GM21737 (cell line): ENCODE data around the gene UPB1.
"Not testable (repeated sequence)": the region's sequence is repeated elsewhere in the genome, so short reads cannot be mapped to it uniquely, and the experiment has no call there.

Experiments used
- ATAC-seq: cut with Tn5 transposase; IDR thresholded peaks from one replicate; pipeline ENCODE4 v1.9.1; 2021; ENCODE audit warnings: mild to moderate bottlenecking, moderate library complexity; ENCODE audit not compliant: unreplicated experiment

UPB1 gene

DNA sequence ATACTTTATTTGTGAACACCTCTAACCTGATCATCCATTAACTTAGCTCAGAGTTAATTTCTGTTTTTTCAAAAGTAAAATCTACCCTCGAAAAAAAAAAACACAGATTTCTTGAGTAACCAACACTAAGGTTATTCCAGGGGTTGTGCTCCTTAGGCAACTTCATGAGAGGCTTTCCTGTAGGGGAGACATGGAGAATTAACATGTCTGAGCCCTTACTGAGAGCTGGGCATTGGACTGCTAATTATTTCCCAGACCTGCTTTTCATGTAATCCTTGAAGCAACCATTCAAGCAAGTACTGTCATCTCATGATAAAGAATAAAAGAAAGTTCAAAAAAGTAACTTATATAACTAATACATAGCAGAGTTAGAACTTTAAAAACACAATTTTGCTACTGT lies 13.5 kb upstream of the UPB1 start:
- no peak for ATAC-seq

DNA sequence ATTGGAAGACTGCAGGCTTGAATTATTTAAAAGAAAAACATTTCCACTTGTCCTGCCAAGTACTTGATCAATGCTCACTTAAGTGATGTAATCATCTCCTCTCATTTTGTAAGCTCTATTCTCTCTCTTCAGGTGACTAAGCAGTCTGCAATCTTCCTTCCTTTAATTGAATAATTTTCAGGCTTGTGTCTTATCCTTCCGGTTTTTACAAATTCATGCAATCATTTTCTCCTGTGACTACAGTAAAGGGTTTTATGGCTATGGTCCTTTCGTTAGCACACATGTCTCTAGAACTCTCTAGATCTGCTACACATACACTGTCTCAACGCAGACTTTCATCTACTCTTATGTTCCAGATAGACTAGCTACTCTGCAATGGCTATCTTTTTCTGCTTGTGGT lies 12.6 kb upstream of the UPB1 start:
- no peak for ATAC-seq

DNA sequence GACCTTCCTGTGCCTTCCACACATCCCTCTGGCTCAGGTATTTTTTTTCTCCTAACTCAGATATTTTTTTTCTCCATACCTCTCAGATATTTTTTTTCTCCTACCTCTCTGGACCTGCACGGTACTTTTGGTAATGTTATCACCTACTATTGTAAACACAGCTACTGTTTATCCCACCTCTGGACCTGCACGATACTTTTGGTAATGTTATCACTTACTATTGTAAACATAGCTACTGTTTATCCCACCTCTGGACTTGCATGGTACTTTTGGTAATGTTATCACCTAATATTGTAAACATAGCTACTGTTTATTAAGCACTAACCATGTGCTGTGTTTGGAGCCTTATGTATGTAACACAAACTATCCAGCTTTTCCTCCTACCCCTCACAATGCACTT lies 12.1 kb upstream of the UPB1 start:
- no peak for ATAC-seq

DNA sequence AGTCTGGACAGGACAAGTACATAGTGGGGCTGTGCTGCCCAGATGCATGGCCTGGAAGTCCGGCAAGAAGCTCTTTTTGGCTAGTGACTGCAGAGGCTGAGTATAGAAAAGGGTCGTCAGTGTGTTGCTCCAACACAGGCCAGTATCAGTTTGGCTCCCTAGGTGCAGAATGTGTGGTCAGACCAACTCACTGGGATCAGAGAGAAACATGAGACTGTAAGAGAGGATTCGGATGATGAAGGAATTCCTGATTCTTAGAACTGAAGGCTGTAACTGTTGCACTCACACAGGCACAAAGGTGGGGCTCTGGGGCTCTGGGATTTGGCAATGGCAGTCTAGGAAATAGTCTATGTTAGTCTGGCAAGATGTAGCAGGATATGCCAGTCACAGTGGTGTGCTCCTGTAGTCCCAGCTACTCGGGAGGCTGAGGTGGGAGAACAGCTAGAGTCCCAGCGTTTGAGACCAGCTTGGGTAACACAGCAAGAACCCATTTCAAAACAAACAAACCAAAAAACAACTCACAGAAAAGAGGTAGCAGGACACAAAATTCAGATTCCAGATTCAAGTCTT lies 11.1 kb upstream of the UPB1 start:
- no peak for ATAC-seq

DNA sequence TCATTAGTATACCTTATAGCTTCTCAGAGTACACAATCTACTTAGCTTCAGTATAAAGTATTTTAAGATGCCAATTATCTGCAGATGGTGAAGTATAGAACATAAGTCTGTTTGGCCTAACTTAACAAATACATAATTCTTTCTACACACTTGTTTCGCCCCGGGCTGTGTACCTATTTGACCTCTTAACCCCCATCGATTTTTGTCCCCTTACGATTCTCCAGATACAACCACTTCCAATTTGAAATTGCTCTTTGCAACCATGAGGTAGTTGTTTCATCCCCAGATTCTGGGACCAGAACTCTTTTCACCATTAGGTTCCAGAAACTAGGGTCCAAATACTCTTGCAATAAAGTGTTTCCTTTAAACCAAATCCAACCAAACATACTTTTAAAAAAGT lies 10.0 kb upstream of the UPB1 start:
- ATAC-seq, result no peak

DNA sequence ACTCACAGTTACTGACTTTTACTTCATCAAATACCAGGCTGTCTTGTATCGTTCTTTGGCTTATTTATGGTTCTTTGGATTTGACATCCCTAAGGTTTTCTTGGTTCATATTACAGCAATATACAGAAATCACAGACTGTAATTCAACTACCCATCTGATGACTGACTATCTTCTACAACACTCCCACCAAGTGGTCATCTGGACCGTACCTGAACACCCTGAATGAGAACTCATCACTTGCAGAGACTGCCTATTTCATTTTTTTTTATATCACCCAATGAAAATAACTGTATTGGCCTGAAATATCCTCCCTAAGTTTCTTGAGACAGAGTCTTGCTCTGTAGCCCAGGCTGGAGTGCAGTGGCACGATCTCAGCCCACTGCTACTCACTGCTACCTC lies 9.5 kb upstream of the UPB1 start:
- no peak for ATAC-seq

DNA sequence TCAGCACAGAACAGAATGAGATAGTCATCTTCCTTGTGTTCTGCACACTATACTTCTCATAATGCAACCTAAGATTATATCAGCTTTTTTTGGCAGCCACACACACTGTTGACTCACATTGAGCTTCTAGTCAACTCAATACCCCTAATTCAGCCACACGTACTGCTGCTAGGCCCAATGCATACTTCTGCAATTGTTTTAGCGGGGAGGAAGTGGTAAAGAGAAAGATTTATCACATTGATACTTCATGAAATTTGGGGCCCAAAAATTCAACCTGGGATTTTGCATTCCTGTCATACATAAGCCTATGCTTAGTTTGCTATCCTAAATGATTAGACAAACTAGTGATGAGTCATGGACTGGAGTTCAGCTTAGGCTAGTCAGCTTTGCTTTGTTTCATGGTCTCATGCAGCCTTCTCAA lies 8.6 kb upstream of the UPB1 start:
- no peak for ATAC-seq

DNA sequence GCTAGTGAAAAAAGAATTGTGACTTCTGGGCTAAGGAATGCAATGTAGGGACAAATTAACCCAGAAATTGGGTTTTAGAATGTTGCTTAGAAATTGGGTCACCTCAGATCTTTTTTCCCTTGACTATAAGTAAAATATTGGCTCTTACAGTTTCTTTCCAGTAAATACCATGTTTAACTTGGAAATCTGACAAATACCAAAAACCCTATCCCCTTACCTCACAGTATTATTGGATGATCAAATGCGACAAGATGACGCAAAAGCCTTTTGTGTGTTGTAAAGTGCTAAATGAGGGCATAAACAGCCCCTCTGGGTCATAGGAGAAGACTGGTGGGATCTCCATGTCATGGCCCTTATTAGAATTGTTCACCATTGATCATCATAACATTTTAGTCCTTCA lies 6.1 kb upstream of the UPB1 start:
- no peak for ATAC-seq

DNA sequence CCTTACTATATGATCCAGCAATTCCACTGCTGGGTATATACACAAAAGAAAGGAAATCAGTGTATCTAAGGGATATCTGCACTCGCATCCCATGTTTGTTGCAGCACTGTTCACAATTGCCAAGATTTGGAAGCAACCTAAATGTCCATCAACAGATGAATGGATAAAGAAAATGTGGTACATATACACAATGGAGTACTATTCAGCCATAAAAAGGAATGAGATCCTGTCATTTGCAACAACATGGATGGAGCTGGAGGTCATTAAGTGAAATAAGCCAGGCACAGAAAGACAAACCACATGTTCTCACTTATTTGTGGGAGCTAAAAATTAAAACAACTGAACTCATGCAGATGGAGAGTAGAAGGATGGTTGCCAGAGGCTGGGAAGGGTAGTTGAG lies 5.7 kb upstream of the UPB1 start:
- ATAC-seq, result not testable (repeated sequence)

DNA sequence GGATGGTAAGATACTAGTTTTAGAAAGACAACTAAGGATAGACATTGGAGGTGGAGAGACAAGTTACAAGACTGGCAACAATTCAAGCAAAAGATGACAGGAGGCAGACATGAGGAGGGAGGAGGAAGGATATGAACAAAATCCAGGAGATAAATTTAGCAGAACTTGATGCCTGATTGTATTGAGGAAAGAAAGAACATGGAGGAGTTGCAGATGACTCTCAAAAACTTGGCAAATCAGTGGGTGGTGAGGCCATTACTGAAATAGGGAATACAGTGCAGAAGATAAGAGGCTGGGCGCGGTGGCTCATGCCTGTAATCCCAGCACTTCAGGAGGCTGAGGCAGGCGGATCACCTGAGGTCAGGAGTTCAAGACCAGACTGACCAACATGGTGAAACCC lies 2.7 kb upstream of the UPB1 start:
- no peak for ATAC-seq

DNA sequence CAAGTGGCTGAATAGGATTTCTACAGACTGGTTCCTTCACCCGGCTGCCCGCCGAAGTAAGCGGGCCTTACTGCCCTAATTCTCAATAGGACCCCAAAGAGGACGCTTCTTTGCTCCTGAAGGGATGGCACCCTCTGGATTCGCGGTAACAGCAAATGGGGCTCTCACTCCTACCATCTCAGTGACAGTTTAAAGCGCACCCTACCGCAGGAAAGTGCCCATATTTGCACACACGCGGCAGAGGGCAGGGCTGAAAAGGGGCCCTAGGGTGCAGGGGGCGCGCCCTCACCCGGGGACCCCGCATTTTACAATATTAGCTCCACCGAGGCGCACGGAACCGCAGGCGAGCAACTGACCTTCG lies 985 bp upstream of the UPB1 start:
- ATAC-seq, result no peak

DNA sequence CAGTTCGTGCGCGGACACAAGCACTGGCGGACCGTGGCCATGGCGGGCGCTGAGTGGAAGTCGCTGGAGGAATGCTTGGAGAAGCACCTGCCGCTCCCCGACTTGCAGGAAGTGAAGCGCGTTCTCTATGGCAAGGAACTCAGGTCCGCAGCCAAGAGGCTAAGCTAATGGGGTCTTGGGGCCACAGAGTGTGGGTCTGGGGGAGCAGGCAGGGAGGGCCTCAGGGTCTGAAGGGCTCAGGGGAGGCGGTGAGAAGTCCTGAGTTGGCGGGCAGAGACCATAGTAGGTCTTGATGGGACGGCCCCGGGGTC lies 188 bp downstream of the UPB1 start:
- no peak for ATAC-seq

DNA sequence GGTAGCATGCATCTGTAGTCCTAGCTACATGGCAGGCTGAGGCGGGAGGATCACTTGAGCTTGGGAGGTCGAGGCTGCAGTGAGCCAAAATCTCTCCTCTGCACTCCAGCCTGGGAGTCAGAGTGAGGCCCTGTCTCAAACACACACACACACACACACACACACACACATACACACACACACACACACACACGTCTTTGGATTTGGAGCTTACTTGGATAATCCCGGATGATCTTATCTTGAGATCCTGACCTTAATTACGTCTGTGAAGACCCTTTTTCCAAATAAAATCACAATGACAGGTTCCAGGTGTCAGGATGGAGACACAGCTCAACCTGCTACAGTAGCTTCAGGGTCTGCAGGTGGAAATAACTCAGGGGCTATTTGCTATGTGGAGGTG lies 1.1 kb downstream of the UPB1 start:
- ATAC-seq, result no peak

DNA sequence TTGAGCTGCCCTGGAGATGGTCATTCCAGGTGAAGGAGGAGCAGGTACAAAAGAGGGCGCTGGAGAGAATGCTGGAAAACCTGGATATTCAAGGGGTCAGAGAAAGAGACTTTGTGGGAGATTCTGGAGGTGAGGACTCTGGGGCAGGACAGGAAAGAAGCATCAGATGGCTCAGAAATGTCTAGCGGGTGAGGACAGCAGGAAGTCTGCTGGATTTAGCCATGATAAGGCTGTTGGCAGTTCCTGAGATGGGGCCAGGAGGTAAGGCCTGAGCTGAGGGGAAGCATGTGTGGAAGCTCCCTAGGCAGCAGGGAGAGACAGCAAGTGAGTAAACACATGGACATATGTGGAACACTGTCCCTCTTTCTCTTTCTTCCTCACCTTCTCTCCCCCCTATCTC lies 1.5 kb downstream of the UPB1 start:
- ATAC-seq, result no peak

DNA sequence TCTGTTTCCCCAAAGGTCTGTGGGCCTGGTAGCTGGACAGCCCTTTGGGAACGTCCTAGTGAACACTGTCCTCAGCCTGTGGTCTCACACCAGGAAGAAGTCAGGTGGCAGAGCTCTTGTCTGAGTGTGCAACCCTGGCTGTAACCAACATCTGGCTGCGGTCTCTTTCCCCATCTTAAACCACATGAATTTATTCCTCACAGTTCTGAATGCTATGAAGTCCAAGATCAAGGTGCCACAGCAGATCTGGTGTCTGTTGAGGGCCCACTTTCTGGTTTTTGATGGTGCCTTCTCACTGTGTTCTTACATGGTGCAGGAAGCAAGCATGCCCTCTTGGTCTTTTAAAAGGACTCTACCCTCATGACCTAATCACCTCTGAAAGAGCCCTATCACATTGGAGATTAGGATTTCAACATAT lies 2.7 kb downstream of the UPB1 start:
- no peak for ATAC-seq

DNA sequence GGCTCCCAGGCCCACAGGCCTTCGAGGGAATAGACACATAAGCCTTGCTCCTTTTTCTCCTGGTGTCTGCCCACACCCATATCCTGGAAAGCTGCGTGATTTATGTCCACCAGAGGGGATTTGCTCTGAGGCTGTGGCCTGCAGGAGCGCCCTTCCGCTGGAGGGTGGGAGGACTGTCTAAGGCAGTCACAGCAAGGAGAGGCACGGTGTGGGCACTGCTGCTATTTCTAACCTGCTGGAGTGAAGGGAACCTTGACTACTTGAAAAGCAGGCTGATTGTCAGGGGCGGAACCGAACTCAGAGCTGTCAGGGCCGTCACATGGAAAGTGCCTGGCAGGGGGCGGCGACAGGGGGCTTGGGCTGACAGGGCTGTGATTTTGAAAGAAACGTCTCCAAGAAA lies 3.7 kb downstream of the UPB1 start:
- ATAC-seq, result no peak

DNA sequence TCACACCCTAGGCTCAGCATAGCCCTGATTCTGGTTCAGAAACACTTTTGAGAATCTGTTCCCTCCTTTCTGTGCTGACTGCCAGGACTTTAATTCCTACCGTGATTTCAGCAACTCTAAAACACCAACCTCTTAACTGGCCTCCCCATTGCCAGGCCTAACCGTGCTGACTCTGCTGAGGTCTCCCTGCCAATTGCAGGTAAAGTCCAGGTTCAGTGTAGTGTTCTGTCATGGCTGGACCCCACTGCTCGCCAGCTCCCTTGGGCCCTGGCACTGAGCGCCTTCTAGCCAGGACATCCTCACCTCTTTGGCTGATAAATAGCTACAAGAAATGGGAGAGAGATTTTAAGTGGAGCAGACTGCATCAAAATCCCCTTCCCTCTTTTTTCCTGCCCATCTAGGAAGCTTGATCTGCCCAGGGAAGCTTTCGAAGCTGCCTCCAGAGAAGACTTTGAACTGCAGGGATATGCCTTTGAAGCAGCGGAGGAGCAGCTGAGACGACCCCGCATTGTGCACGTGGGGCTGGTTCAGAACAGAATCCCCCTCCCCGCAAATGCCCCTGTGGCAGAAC lies 4.7 kb downstream of the UPB1 start:
- ATAC-seq, result no peak

DNA sequence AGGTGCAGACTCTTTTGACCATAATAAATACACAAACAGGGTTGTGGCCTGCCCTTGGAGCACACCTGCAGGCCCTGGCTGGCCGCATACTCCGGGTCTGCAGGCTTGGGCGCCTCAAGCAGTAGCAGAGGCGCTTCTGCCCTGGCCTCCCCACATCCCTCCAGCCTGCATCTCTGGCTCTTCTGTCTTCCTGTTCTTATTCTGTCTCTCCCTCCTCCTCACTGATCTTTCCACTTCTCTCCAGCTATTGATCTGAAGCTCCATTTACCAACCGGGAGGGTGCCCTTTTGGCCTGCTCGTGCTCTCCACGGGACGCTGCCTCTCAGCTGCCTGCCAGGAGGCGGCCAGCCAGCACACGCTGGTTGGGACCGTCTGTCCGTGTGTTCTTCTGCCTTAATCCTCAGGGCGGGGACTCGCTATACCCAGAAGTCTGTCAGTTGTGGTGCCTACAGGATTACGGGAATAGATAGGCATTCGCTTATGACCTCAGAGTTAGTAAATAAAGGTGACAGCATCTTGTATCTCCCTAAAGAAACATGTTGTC lies 5.2 kb downstream of the UPB1 start:
- no peak for ATAC-seq

DNA sequence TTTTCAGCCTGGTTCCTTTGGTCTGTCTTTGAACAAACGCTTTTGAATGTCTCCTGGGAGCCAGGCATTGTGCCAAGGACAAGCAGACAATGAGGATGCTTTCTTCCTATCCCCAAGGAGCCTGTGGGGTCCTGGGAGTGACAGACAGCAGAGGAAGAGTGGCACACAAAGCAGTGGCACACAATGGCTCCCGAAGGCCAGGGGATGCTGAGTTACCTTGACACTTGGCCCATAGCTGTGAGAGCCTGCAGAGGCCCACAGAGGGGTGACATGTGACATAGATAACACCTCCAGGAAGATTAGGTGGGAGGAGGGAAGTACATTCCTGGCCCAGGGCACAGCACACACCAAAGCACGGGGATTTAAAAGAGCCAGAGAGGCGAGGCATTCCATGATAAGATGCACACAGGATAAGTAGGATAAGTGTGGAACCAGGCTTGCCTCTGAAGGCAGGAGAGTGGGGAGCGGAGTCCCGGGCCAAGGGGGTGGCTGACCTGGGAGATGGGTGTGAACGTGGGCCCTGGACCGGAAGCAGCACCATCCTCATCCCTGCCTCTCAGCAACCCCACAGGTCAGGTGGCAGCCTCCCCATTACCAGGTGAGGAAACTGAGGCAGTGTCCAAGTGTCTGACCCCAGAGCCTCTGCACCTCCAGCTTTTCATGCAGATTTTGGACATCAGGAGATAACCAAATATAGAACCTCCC lies 6.3 kb downstream of the UPB1 start:
- no peak for ATAC-seq

DNA sequence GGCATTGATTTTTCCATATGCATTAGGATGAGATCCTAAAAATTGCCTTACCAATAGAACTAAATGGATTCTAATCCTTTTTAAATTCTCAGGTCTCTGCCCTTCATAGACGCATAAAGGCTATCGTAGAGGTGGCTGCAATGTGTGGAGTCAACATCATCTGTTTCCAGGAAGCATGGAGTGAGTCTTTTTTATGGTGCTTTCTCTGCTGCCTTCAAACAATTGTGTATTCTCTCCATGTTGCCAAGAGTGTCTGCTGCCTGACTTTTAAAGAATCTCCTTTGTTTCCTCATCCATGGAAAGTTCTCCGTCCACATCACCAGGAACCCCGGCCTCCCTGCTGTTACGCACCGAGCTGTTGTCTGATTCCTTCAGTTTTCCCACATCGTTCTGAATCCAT lies 6.9 kb downstream of the UPB1 start:
- ATAC-seq, result no peak

DNA sequence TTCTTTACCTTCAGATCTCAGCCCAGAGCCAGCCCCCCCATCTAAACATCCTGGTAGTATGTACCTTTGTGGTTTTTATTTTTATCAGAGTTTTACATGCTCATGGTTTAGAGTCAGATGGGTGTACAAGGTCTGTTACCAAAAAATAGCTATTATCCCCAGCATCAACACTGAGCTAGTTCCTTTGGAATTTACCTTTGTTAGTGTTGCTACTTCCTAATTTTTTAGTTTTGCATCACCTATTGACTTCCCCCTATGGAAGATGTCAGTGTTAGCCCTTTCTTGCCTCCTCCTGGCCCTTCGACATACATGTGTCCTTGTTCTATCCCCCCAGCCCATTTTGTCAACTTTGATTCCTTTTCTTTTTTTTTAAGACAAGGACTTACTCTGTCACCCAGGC lies 7.4 kb downstream of the UPB1 start:
- no peak for ATAC-seq

DNA sequence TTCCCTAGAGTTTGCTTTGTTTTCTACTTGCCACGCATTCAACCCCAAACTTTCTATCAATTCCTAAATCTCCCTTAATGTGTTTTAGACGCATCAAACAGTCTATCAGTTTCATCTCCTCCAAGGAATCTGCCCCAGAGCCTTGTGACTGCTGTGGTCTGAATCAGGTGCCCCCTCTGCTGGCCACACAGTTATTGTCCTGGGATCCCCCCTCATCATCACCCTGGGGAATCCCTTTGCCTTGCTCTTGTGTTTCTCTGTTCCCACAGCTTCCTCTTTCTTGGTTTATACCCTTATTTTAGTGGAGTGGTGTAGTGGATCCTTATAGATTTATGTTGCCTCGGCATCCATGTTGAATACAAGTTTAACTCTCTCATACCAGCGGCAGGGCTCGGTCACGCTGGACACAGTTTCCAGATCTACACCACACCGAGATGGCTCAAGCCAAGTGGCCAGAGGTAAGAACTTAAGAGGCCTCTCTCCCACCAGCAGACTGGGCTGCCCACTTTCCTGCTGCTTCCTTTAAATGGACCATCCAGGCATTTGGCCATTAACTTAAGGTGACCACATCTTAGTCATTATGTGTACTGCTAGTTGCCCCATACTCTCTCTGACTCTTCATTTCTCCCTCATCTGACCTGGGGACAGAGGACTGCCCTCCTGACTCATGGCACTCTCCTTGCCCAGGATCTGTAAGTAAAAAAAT lies 8.2 kb downstream of the UPB1 start:
- no peak for ATAC-seq
